HG03095 (cell line): Measurements from ENCODE around the gene LUZP2.

Source experiments
- ATAC-seq: cut with Tn5 transposase; IDR thresholded peaks from one replicate; pipeline ENCODE4 v1.9.1; 2021; ENCODE audit warnings: moderate library complexity; ENCODE audit not compliant: unreplicated experiment

LUZP2 gene

GRCh38 chr11:24805671-24806070 is 308.8 kb downstream of the LUZP2 start:
- no peak for ATAC-seq

- ATAC-seq = no peak
These were observed 311.3 kb downstream of the LUZP2 start for GRCh38 chr11:24808173-24808572.

- no peak for ATAC-seq
These were observed 322.2 kb downstream of the LUZP2 start for GRCh38 chr11:24819006-24819405.

GRCh38 chr11:24819863-24820434 is 323.1 kb downstream of the LUZP2 start:
- no peak for ATAC-seq

- no peak for ATAC-seq
These were observed 323.7 kb downstream of the LUZP2 start for GRCh38 chr11:24820541-24820940.

- ATAC-seq = no peak
These were observed 332.2 kb downstream of the LUZP2 start for GRCh38 chr11:24828938-24829605.

- no peak for ATAC-seq
These were observed 336.7 kb downstream of the LUZP2 start for GRCh38 chr11:24833573-24833972.

GRCh38 chr11:24837112-24837511 is 340.3 kb downstream of the LUZP2 start:
- no peak for ATAC-seq

- no peak for ATAC-seq
These were observed 345.5 kb downstream of the LUZP2 start for GRCh38 chr11:24842308-24842707.

GRCh38 chr11:24844406-24844805 is 347.6 kb downstream of the LUZP2 start:
- ATAC-seq = no peak

GRCh38 chr11:24848857-24849256 is 352.0 kb downstream of the LUZP2 start:
- no peak for ATAC-seq

GRCh38 chr11:24855951-24856350 is 359.1 kb downstream of the LUZP2 start:
- no peak for ATAC-seq

GRCh38 chr11:24859801-24860300 is 363.0 kb downstream of the LUZP2 start:
- no peak for ATAC-seq

GRCh38 chr11:24861440-24861839 is 364.6 kb downstream of the LUZP2 start:
- no peak for ATAC-seq

- no peak for ATAC-seq
These were observed 369.9 kb downstream of the LUZP2 start for GRCh38 chr11:24866743-24867142.

GRCh38 chr11:24870048-24870447 is 373.2 kb downstream of the LUZP2 start:
- ATAC-seq = no peak

- no peak for ATAC-seq
These were observed 375.3 kb downstream of the LUZP2 start for GRCh38 chr11:24872186-24872585.

- ATAC-seq = no peak
These were observed 375.9 kb downstream of the LUZP2 start for GRCh38 chr11:24872651-24873311.

- ATAC-seq = no peak
These were observed 384.1 kb downstream of the LUZP2 start for GRCh38 chr11:24880962-24881361.

GRCh38 chr11:24885580-24886173 is 388.8 kb downstream of the LUZP2 start:
- ATAC-seq = no peak

GRCh38 chr11:24886880-24887619 is 390.2 kb downstream of the LUZP2 start:
- ATAC-seq = no peak
